ENCODE results near the gene OR5H6.

DNA sequence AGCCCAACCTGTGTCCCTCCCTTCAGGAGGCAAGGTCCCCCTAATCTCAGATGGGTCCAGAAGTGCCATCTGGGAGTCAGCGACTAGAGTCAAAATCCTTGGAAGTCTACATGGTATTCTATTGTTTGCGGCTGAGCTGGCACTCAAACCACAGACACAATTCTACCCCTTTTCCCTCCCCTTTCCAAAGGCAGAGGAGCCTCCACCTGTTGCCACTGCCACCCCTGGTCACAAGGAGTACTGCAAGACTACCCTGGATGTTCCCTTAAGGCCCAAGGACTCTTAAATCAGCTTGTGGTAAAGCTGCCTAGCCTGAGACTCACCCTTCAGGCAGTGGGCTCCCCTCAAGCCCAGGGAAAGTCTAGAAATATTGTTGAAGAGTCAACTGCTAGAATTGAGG lies 4.3 kb upstream of the OR5H6 start:
- TF ChIP-seq CTCF (IDR thresholded peaks at IDR 0.05): no peak
- TF ChIP-seq POLR2AphosphoS5 (IDR thresholded peaks at IDR 0.05): no peak

All from breast epithelium (tissue), 3 donors.